HG02763 (cell line): ENCODE measurements around the gene WWC1.
A peak's percentile ranks its signal among the peaks of the same experiment; 100 is the strongest.

Experiments used
- ATAC-seq: cut with Tn5 transposase; IDR thresholded peaks from one replicate; pipeline ENCODE4 v1.9.1; 2021; ENCODE audit warnings: mild to moderate bottlenecking, moderate library complexity; ENCODE audit not compliant: unreplicated experiment

Gene WWC1

DNA sequence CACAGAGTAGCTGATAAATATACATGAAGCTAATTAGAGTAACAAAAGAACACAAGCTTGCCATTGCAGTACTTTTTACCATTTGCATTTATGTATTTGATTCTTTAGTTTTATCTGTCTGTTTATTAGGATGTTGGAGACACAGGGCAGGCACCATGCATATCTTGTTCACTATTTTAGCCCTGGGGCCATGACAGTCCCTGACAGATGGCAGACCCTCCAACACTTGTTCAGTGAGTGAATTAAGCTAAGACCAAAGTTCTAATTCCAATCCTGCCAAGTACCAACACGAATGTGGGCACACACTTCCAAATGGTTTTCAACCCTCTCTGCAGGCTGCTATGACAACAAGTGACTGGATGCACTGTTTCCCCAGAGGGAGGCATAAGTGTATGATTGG, 182.9 kb downstream of the WWC1 start:
- no peak for ATAC-seq

GRCh38 chr5:168477060-168477459, 185.6 kb downstream of the WWC1 start:
- ATAC-seq = no peak

GRCh38 chr5:168479166-168479565, 187.7 kb downstream of the WWC1 start:
- no peak for ATAC-seq

DNA sequence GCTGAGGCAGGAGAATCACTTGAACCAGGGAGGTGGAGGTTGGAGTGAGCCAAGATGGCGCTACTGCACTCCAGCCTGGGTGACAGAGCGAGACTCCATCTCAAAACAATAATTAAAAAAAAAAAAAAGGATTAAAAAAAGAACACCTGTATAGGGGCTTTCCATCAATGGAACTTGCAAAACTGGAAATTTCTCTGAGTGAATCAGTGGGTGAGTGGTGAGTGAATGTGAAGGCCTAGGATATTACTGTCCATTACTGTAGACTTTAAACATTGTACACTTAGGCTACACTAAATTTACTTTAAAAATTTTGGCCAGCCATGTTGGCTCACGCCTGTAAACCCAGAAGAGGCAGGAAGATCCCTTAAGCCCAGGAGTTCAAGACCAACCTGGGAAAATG, 189.2 kb downstream of the WWC1 start:
- no peak for ATAC-seq

- peak; percentile 95 for ATAC-seq
Observed at GRCh38 chr5:168481330-168481788, 189.9 kb downstream of the WWC1 start.

GRCh38 chr5:168482361-168482760, 190.9 kb downstream of the WWC1 start:
- ATAC-seq = no peak

DNA sequence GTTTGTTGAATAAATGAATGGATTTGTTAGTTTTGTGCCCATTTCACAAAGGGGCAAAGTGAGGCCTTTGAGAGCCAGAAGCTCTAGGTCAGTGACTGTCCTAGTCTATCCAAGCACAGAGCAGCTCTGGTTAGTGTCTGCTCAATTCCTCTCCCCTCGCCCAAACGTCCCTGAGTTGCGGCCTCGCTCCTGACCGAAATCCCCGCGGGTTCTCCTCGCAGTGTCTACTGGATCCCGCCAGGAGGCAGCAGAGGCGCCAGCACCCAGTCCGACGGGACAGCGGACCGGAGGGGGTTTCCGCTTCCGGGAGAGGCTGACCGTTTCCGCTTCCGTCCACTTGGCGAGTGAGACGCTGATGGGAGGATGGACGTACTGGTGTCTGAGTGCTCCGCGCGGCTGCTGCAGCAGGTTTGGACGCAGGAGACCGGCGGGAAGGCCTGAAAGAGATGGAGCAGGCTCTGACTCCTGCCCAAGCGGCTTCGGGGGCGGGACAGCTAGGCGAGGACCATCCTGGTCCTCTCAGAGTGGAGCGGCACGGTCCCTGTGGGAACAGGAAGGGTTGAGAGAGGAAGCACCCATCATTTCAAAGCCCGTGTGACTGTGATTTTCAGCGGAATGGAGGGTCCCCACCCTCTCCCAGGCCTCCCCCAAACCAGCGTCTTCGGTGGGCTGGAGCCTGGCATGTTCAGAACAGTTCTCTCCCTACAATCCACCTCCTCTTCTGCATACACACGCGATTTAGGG, 194.9 kb downstream of the WWC1 start, which contains the start of gene RARS1:
Gene RARS1 (plus strand): TSS at position 336 of the 744 bp plus-strand sequence. CDS start 28 bp downstream, at position 364.
- ATAC-seq = peak; percentile 76

DNA sequence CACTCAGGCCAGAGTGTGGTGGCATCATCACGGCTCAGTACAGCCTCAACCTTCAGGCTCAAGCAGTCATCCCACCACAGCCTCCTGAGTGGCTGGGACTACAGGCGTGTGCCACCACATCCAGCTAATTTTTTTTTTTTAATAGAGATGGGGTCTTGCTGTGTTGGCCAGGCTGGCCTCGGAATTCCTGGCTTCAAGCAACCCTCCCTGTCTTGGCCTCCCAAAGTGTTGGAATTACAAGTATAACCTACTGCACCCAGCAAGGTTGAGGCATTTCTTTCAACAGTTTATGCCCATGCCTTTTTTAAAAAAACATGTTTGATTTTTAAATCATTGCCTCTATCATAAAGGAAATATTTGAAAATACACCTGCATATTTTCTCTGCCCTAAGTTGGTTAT, 197.6 kb downstream of the WWC1 start:
- ATAC-seq = no peak

GRCh38 chr5:168494057-168494555, 202.7 kb downstream of the WWC1 start:
- no peak for ATAC-seq

DNA sequence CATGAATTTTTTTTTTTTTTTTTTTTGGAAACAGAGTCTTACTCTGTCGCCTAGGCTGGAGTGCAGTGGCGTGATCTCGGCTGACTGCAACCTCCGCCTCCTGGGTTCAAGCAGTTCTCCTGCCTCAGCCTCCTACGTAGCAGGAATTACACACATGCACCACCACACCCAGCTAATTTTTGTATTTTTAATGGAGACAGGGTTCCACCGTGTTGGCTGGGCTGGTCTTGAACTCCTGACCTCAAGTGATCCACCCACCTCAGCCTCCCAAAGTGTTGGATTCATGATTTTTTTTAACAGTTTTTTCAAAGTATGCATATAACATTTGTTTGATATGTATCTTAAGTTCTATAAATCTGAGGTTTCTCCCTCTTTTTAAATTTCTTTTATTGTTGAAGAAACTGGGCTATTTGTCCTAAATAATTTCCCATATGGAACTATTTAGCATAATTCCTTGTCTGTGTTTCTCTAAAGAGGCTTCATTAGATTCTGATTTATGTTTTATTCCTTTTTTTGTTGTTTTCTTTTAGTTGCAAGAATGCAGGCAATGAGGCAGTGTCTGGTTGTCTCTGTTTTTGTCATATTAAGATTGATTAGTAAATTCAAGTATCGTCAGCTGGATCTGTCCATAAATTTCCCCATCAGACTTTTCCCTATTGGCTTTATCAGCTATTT, 211.3 kb downstream of the WWC1 start:
- no peak for ATAC-seq

DNA sequence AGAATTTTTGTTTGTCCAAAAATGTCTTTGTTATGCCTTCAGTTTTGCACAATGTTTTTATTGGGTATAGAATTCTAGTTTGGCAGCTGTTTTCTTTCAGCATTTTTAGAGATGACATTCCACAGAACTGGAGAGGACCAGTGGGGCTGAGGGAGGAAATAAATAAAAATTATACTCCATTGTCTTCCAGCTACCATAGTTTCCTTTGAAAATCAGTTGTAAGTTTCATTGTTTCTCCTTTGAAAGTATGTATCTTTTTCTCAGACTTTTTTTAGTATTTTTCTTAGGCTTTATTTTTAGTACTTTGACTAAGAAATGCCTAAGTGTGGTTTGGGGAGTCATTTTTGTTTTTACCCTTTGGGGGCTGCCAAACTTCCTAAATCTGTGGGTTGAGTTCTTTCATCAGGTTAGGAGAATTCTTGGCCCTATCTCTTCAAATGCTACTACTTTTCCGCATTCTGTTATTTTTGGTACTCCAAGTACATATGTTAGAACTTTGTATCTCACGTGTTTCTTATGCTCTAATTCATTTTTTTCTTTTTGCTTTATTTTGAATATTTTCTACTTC, 222.5 kb downstream of the WWC1 start:
- no peak for ATAC-seq
